C1 segment of cervical spinal cord (tissue), 14 donors: ENCODE measurements around the gene SMCO1.
"Not testable (repeated sequence)": the region's sequence is repeated elsewhere in the genome, so short reads cannot be mapped to it uniquely, and the experiment has no call there.

ENCODE experiments used
- DNase-seq, 14 donors: peaks; one replicate each; lab custom pipeline; 2025; lab: John Stamatoyannopoulos, UW

SMCO1 gene

GRCh38 chr3:196521291-196521690 is 6.1 kb upstream of the SMCO1 start:
- DNase-seq: not testable (repeated sequence)

- no peak for DNase-seq
Observed at GRCh38 chr3:196519718-196520082, 4.6 kb upstream of the SMCO1 start.

- peak in 1 of 14 donors; percentile 0 for DNase-seq
Observed at GRCh38 chr3:196518966-196519717, 4.0 kb upstream of the SMCO1 start.

GRCh38 chr3:196517919-196518318 is 2.8 kb upstream of the SMCO1 start:
- no peak for DNase-seq

- no peak for DNase-seq
Observed at GRCh38 chr3:196517162-196517800, 2.1 kb upstream of the SMCO1 start.

GRCh38 chr3:196514350-196514716 is 813 bp downstream of the SMCO1 start:
- DNase-seq: no peak

- DNase-seq: no peak
Observed at GRCh38 chr3:196513697-196514349, 1.3 kb downstream of the SMCO1 start.

- DNase-seq: not testable (repeated sequence)
Observed at GRCh38 chr3:196511646-196512425, 3.3 kb downstream of the SMCO1 start.

GRCh38 chr3:196511108-196511507 is 4.0 kb downstream of the SMCO1 start:
- not testable (repeated sequence) for DNase-seq

GRCh38 chr3:196506687-196507086 is 8.5 kb downstream of the SMCO1 start:
- DNase-seq: no peak

GRCh38 chr3:196504556-196504955 is 10.6 kb downstream of the SMCO1 start:
- DNase-seq: no peak

- DNase-seq: not testable (repeated sequence)
Observed at GRCh38 chr3:196504077-196504398, 11.1 kb downstream of the SMCO1 start.

GRCh38 chr3:196503196-196504076 is 11.7 kb downstream of the SMCO1 start, which contains the start of gene RNF168:
TSS of gene RNF168 (minus strand) at chr3:196503768. CDS start at chr3:196503173, 595 bp downstream.
- peak; percentile 40 to 95 (median 90) for DNase-seq

- peak in 10 of 14 donors; percentile 18 to 66 (median 53) for DNase-seq
Observed at GRCh38 chr3:196502775-196503195, 12.4 kb downstream of the SMCO1 start.

- DNase-seq: no peak
Observed at GRCh38 chr3:196501316-196502044, 13.7 kb downstream of the SMCO1 start.

- no peak for DNase-seq
Observed at GRCh38 chr3:196499807-196500524, 15.2 kb downstream of the SMCO1 start.

GRCh38 chr3:196499061-196499460 is 16.1 kb downstream of the SMCO1 start:
- no peak for DNase-seq

- DNase-seq: no peak
Observed at GRCh38 chr3:196498297-196498696, 16.8 kb downstream of the SMCO1 start.

GRCh38 chr3:196496183-196496582 is 19.0 kb downstream of the SMCO1 start:
- DNase-seq: no peak

GRCh38 chr3:196493292-196493691 is 21.9 kb downstream of the SMCO1 start:
- no peak for DNase-seq
